A204.1 (cell line): ENCODE results near the gene SIGLEC6.
"Not testable (repeated sequence)": the region's sequence is repeated elsewhere in the genome, so short reads cannot be mapped to it uniquely, and the experiment has no call there.

ENCODE experiments used
- FAIRE-seq: peaks from 2 replicates; lab custom pipeline; 2012; peaks lifted over from hg19 to GRCh38; lab: Jason Lieb, UNC

SIGLEC6 gene

DNA sequence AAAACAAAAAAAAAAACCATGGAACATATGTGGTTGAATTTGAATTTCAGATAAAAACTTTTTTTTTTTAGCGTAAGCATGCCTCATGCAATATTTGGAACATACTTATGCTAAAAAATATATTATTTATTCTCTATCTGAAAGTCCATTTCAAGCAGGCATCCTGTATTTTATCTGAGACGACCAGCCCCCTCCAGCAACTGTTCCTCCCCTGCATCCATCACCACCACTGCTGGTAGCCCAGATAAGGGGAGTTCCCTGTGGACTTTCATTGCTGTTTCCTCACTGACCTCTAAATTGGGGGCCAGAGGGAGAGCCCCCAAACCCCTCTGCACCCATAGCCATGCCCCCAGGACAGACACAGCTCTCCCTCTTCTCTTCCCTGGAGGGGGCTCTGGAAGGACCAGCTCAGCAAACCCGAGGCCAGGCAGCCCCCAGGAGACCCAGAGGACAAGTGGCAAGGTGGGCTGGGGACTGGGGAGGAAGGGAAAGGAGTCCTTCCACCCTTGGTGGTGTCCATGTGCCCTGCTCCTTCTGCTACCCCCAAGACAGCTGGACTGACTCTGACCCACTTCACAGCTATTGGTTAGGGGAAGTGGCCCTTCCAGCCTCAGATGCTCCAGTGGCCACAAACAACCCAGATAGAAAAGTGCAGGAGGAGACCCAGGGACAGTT lies 23.3 kb downstream of the SIGLEC6 start:
- no peak for FAIRE-seq

- no peak for FAIRE-seq
These were observed 23.8 kb downstream of the SIGLEC6 start for GRCh38 chr19:51507640-51508058.

DNA sequence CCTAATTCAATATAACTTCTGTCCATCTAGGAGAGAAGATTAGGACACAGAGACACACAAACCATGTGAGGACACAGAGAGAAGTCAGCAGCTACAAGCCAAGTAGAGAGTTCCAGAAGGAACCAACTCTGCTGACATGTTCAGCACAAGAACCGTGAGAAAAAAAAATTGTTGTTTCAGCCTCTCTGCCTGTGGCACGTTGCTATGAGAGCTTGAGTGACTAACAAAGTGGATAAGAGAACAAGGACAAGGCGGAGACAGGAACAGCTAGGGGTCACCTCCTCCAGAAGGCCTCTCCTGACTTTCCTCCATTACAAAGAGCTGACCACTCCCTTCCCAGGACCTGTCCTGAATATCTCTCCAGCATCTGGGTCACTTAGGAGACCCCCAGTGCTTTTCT lies 24.3 kb downstream of the SIGLEC6 start:
- no peak for FAIRE-seq

DNA sequence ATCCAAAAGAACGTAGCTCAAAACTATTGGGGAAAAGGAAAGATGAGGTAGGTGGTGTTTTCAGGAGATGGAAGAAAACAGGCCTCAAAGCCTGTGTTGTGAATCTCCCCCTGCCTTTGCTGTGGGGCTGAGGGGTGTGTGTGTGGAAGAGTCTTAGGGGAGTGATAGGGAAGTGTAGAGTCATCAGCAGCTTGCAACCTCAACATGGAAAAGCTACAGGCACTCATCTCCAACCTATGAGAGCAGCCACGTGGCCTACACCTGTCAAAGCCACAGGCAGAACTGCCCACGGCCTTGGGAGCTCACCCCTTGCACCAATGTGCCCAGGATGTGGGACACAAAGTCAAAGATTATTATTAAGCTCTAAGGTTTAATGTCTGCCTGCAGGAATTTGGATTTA lies 25.6 kb downstream of the SIGLEC6 start:
- no peak for FAIRE-seq

DNA sequence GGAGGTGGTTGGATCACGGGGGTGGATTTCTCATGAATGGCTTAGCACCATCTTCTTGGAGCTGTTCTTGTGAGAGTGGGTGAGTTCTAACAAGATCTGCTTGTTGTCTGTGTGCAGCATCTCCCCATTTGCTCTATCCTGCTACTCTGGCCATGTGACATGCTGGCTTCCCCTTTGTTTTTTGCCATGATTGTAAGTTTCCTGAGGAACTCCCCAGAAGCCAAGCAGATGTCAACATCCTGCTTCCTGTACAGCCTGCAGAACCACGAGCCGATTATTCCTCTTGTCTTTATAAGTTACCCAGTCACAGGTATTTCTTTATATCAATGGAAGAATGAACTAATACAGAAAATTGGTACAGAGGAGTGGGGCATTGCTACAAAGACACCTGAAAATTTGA lies 27.6 kb downstream of the SIGLEC6 start:
- no peak for FAIRE-seq

GRCh38 chr19:51503286-51503817 lies 28.1 kb downstream of the SIGLEC6 start:
- FAIRE-seq, result no peak

DNA sequence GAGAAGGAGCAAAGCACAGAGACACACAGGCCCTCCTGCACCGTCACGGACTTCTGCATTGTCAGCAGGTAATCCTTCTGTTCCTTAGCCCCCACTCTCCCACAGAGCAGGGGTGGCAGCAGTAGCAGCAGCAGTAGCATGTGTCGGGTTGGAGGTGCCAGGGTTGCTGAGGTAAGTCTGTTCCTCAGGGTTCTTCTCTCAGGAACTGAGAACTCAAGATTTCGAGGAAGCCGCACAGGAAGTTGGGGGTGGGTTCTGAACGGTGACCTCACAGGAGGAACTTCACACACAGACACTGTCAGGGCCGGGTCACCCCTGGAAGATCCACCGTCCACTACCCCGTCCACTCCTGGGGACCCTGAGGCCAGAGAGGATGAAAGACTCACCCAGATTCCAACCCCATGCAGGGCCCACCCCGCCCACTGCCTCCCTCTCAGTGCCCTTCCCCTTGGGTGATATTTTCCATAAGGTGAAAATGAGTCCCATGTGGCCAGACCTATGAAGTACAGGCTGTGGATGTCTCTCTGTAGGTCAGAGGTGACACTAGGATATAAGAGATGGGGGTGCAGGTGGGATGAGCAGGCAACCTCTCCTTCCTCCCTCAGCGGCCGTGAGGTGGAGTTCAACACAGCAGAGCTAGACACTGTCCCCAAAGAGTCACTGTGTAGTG lies 29.7 kb downstream of the SIGLEC6 start, which contains the start of gene SIGLEC12:
TSS of gene SIGLEC12 (minus strand) at position 207 of the 670 bp plus-strand sequence. CDS start at position 140, 67 bp downstream.
- FAIRE-seq, result no peak

- FAIRE-seq, result not testable (repeated sequence)
These were observed 30.5 kb downstream of the SIGLEC6 start for GRCh38 chr19:51500931-51501330.

GRCh38 chr19:51497666-51498065 lies 33.8 kb downstream of the SIGLEC6 start:
- no peak for FAIRE-seq

DNA sequence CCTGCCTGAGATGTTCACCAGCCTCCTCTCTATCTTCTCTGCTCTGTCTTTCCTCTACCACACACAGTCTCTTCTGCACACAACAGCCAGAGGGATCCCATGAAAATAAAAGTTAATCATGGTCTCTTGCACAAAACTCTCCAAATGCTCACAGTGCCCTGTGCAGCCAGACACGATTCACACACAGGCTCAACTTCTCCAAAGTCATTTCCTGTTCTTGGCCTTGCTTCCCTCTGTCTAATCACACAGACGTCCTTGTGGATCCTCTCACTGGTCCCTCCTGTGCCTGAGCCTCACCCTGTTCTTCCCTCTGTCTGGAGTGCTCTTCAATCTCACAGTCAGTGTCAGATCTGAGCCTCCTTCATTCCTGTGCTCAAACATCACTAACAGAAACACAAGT lies 37.7 kb downstream of the SIGLEC6 start:
- no peak for FAIRE-seq

GRCh38 chr19:51491586-51491985 lies 39.9 kb downstream of the SIGLEC6 start:
- no peak for FAIRE-seq

- FAIRE-seq, result no peak
These were observed 40.8 kb downstream of the SIGLEC6 start for GRCh38 chr19:51490676-51491075.

DNA sequence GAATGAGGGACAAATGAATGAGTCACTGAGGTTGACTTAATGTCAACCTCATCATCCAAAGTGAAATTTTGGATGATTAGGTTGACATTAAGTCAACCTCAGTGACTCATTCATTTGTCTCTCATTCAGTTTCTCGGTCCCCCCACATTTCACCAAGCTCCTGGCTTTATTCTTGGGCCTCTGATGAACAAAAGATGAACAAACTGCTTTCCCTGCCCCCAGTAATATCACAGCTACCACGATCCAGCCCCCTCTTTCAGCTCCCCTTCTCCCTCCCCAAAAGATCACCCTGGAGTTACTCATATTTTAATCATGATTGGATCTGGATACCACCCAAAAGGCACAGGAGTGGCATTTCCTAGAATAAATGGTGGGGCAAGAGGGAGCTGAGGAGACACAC lies 42.4 kb downstream of the SIGLEC6 start:
- FAIRE-seq, result no peak

DNA sequence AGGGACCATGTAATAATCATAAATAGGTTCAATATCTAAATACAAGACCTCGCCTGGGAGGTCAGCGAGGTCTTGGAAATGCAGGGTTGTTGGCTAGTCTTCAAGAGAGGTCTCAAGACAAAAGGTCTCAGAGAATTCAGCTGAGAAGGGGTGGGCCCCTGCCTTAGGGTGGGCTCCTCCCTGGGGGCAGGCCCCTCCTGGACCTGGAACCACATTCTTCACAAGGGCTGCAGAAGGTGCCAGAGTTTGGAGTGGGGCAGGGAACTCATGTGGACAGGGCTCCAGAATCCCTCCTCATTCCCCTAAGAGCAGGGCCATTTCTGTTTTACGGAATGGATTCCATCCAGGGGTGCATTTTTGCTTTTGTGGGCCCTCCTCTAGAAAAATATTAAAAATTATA lies 43.0 kb downstream of the SIGLEC6 start:
- FAIRE-seq, result no peak

GRCh38 chr19:51485960-51486660 lies 45.4 kb downstream of the SIGLEC6 start:
- no peak for FAIRE-seq

DNA sequence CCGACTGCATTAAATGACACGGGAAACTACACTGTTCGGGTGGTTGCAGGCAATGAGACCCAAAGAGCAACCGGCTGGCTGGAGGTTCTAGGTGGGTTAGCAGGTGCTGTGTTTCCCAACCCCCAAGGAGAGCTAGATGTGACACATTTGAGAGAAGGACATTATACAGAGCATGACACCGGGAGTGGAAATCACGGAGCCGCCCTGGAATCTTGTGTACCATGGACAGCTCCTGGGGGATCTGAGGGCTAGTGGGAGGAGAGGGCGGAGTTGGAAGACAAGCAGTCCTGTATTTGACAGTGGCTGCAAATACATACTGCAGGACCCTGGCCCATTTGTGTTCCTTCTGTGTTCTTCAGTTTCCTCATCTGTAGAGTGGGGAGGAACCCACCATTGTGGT lies 50.9 kb downstream of the SIGLEC6 start:
- FAIRE-seq, result no peak

- no peak for FAIRE-seq
These were observed 51.7 kb downstream of the SIGLEC6 start for GRCh38 chr19:51479531-51480331.

- FAIRE-seq, result no peak
These were observed 52.9 kb downstream of the SIGLEC6 start, which contains the start of gene CEACAM18 for GRCh38 chr19:51478381-51479234. CEACAM18 (plus strand) TSS chr19:51478539.

- FAIRE-seq, result no peak
These were observed 54.1 kb downstream of the SIGLEC6 start for GRCh38 chr19:51477344-51477743.

DNA sequence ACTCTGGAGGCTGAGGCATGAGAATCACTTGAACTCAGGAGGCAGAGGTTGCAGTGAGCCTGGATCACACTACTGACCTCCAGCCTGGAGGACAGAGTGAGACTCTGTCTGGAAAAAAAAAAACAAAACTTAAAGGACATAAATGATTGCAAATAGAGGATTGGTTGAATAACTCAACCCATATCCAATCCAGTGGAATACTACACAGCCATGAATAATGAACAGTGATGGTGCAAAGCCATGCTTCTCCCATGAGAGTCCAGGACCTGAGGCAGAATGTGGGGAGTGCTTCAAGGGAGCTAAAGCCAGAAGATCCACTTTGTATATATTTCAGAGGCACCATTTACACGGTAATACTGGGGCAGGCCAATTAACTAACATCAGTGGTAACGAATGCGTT lies 55.3 kb downstream of the SIGLEC6 start:
- FAIRE-seq, result no peak
